ENCODE measurements around the gene TEAD1. TPM values are rescaled to one million over a fixed set of nuclear protein-coding genes. Genes with fewer than 3 reads are reported as not detected.
A peak's percentile ranks its signal among the peaks of the same experiment; 100 is the strongest.

TEAD1 gene
- total and polyA plus RNA-seq, 9 of the 15 experiments (the other 6 are each of a cell fraction or from before 2014, with no cell fraction given): 1.7 to 17.7 (median 10.8) TPM

DNA sequence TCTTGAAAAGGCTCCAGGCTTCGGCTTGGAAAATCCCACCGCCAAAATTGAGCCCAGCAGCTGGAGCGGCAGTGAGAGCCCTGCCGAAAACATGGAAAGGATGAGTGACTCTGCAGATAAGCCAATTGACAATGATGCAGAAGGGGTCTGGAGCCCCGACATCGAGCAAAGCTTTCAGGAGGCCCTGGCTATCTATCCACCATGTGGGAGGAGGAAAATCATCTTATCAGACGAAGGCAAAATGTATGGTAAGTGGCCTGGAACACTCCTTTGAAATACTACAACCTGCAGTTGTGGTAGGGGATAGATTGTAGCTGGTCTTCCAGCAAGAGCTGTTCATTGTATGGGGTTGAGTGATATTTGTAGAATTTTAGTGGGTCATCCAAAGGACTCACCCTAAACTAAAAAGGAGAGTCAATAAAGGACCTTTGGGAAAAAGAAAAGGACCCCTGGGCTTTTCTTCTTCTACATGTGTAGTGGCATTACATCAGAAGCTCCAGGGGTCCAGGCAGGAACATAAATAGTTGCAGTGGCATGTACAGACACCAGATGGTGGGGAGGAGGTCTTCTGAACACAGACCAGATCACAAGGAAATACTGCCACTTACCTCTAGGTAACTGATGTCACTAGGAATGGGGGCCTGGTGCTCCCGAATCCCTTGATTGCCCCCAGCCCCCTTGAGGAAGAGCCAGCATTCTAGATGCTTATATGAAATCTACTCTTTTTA lies 90.1 kb downstream of the TEAD1 start (continued):
- TF ChIP-seq, protein P1, sequence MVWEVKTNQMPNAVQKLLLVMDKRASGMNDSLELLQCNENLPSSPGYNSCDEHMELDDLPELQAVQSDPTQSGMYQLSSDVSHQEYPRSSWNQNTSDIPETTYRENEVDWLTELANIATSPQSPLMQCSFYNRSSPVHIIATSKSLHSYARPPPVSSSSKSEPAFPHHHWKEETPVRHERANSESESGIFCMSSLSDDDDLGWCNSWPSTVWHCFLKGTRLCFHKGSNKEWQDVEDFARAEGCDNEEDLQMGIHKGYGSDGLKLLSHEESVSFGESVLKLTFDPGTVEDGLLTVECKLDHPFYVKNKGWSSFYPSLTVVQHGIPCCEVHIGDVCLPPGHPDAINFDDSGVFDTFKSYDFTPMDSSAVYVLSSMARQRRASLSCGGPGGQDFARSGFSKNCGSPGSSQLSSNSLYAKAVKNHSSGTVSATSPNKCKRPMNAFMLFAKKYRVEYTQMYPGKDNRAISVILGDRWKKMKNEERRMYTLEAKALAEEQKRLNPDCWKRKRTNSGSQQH (CRISPR knock-in tag; IDR thresholded peaks at IDR 0.05): peak; percentile 86; the same call in 1 of the 2 replicates
- TF ChIP-seq, protein P2, sequence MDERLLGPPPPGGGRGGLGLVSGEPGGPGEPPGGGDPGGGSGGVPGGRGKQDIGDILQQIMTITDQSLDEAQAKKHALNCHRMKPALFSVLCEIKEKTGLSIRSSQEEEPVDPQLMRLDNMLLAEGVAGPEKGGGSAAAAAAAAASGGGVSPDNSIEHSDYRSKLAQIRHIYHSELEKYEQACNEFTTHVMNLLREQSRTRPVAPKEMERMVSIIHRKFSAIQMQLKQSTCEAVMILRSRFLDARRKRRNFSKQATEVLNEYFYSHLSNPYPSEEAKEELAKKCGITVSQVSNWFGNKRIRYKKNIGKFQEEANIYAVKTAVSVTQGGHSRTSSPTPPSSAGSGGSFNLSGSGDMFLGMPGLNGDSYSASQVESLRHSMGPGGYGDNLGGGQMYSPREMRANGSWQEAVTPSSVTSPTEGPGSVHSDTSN (CRISPR knock-in tag; IDR thresholded peaks at IDR 0.05; ENCODE audit: low read depth): no peak
- TF ChIP-seq, protein P2 (tag; conservative IDR thresholded peaks at IDR 0.05; ENCODE audit: low read depth): no peak
- TF ChIP-seq CBFA2T3 (IDR thresholded peaks at IDR 0.05) (peak; percentile 89), NR3C1 (CRISPR knock-in tag; IDR thresholded peaks at IDR 0.05) (no peak), HDAC1 (IDR thresholded peaks at IDR 0.05) (0 out of 4 replicates have a peak, but pooled peaks of 1 of the 2 experiments have one; percentile 27), HSF4 (CRISPR knock-in tag; IDR thresholded peaks at IDR 0.05; ENCODE audit: borderline replicate concordance) (no peak), NFRKB (IDR thresholded peaks at IDR 0.05; ENCODE audit: low read depth) (no peak), BACH1 (tag; IDR thresholded peaks at IDR 0.05) (no peak), RBM25 (IDR thresholded peaks at IDR 0.05; ENCODE audit: low read depth, low read length, severe bottlenecking) (no peak), EGR1 (conservative IDR thresholded peaks at IDR 0.05) (no peak), SRSF3 (IDR thresholded peaks at IDR 0.05; ENCODE audit: insufficient read depth, low read length) (no peak), MTA3 (IDR thresholded peaks at IDR 0.05; ENCODE audit: borderline replicate concordance) (no peak), SRF (CRISPR knock-in tag; IDR thresholded peaks at IDR 0.05) (no peak)
- TF ChIP-seq, protein P3, sequence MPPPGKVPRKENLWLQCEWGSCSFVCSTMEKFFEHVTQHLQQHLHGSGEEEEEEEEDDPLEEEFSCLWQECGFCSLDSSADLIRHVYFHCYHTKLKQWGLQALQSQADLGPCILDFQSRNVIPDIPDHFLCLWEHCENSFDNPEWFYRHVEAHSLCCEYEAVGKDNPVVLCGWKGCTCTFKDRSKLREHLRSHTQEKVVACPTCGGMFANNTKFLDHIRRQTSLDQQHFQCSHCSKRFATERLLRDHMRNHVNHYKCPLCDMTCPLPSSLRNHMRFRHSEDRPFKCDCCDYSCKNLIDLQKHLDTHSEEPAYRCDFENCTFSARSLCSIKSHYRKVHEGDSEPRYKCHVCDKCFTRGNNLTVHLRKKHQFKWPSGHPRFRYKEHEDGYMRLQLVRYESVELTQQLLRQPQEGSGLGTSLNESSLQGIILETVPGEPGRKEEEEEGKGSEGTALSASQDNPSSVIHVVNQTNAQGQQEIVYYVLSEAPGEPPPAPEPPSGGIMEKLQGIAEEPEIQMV (tag; conservative IDR thresholded peaks at IDR 0.05; ENCODE audit: low read depth): no peak
- TF ChIP-seq, protein P4, sequence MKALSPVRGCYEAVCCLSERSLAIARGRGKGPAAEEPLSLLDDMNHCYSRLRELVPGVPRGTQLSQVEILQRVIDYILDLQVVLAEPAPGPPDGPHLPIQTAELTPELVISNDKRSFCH (CRISPR knock-in tag; IDR thresholded peaks at IDR 0.05): no peak
- TF ChIP-seq, protein P4 (tag; IDR thresholded peaks at IDR 0.05): no peak
- TF ChIP-seq, protein P5, sequence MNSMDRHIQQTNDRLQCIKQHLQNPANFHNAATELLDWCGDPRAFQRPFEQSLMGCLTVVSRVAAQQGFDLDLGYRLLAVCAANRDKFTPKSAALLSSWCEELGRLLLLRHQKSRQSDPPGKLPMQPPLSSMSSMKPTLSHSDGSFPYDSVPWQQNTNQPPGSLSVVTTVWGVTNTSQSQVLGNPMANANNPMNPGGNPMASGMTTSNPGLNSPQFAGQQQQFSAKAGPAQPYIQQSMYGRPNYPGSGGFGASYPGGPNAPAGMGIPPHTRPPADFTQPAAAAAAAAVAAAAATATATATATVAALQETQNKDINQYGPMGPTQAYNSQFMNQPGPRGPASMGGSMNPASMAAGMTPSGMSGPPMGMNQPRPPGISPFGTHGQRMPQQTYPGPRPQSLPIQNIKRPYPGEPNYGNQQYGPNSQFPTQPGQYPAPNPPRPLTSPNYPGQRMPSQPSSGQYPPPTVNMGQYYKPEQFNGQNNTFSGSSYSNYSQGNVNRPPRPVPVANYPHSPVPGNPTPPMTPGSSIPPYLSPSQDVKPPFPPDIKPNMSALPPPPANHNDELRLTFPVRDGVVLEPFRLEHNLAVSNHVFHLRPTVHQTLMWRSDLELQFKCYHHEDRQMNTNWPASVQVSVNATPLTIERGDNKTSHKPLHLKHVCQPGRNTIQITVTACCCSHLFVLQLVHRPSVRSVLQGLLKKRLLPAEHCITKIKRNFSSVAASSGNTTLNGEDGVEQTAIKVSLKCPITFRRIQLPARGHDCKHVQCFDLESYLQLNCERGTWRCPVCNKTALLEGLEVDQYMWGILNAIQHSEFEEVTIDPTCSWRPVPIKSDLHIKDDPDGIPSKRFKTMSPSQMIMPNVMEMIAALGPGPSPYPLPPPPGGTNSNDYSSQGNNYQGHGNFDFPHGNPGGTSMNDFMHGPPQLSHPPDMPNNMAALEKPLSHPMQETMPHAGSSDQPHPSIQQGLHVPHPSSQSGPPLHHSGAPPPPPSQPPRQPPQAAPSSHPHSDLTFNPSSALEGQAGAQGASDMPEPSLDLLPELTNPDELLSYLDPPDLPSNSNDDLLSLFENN (IDR thresholded peaks at IDR 0.05; ENCODE audit: low read depth in 2 of 2, low read length in 2 of 2): peak in 1 of 2 experiments; percentile 72; a peak in 1 of 4 replicates
